ENCODE measurements around the gene OR2T35. TPM values are rescaled to one million over a fixed set of nuclear protein-coding genes. Genes with fewer than 3 reads are reported as not detected.
"Not testable (repeated sequence)": the region's sequence is repeated elsewhere in the genome, so short reads cannot be mapped to it uniquely, and the experiment has no call there.

OR2T35 gene, protein sequence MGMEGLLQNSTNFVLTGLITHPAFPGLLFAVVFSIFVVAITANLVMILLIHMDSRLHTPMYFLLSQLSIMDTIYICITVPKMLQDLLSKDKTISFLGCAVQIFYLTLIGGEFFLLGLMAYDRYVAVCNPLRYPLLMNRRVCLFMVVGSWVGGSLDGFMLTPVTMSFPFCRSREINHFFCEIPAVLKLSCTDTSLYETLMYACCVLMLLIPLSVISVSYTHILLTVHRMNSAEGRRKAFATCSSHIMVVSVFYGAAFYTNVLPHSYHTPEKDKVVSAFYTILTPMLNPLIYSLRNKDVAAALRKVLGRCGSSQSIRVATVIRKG
- total RNA-seq (2014; rRNA removed; shearing (Covaris generic)) (not detected in 2 replicates), polyA plus RNA-seq (2016; fragmentation: Nextera tagmentation; extraction: Ambion mirVana) (not detected in 2 replicates)
- long read RNA-seq: 0 reads

- not testable (repeated sequence) for H3K4me1 ChIP-seq (ENCODE audit: insufficient read depth); H3K27me3 ChIP-seq (ENCODE audit: insufficient read depth); H3K27me3 Mint-ChIP-seq (ENCODE audit: insufficient read depth, low read depth, poor library complexity); DNase-seq (ENCODE audit: low spot score); H3K4me1 Mint-ChIP-seq; H3K36me3 Mint-ChIP-seq (ENCODE audit: low read depth); H3K4me2 ChIP-seq; H3K79me2 ChIP-seq (replicated peaks; ENCODE audit: insufficient read depth); H3K27ac Mint-ChIP-seq; H4K20me1 ChIP-seq (replicated peaks; ENCODE audit: insufficient read depth); H2AFZ ChIP-seq; H3K4me3 ChIP-seq; H3F3A ChIP-seq (replicated peaks; ENCODE audit: low read depth); ATAC-seq; H3K27ac ChIP-seq (ENCODE audit: low read depth); H3K4me3 Mint-ChIP-seq; H3K9me2 ChIP-seq (ENCODE audit: insufficient read depth); H3K36me3 ChIP-seq (ENCODE audit: insufficient read depth)
- peaks cover 29% of the 10 kb centered on the region for H3K9me3 Mint-ChIP-seq
Observed at GRCh38 chr1:248645178-248645577, at the start of gene OR2T35. Gene OR2T35, minus strand, starts transcription at chr1:248645278. Its CDS starts 6,020 bp downstream, at chr1:248639258.

DNA sequence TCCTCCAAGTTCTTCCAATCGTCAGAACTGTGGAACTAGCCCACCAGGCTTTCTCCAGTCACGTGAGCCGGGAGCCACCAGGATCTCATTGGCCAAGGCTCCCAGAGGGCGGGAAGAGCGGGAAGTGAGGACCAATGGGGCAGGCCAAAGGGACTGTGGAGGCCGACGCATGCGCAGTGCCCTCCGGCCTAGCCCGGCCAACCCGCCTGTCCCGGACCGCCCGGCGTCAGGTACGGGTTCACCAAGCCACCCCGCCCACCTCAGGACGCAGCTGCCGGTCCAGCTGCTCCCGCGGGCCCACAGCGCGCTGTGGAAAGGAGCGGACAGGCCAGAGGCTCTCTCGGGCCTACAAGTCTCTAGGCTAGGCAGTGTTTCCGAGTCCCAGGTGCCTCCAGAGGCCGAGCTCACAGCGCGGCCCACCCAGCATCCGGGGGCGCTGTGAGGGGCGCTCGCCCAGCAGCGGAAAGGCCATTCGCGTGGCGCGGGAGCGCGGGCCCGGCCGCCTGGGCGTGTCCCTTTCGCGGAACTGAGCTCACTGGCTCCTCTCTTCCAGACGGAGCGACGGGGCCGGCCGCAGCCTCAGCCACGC is 46.6 kb upstream of the OR2T35 start:
- H3K4me3 Mint-ChIP-seq: no peak overlapping the region
- peaks cover 2% of the 10 kb centered on the region for H3K27me3 Mint-ChIP-seq (ENCODE audit: insufficient read depth, low read depth, poor library complexity)
- no peaks in the 10 kb centered on the region for H3K4me1 ChIP-seq (ENCODE audit: insufficient read depth)
- H3K9me2 ChIP-seq (ENCODE audit: insufficient read depth): no peaks in the 10 kb centered on the region
- H3K27ac Mint-ChIP-seq: no peak overlapping the region
- DNase-seq (ENCODE audit: low spot score): no peak
- H3K27me3 ChIP-seq (ENCODE audit: insufficient read depth): no peaks in the 10 kb centered on the region
- H3K9me3 Mint-ChIP-seq: peaks cover 96% of the 10 kb centered on the region
- no peak overlapping the region for H3K4me3 ChIP-seq
- H3K36me3 ChIP-seq (ENCODE audit: insufficient read depth): no peaks in the 10 kb centered on the region; the same call in 1 of the 2 replicates
- no peaks in the 10 kb centered on the region for H3K79me2 ChIP-seq (replicated peaks; ENCODE audit: insufficient read depth)
- peaks cover 45% of the 10 kb centered on the region for H3K36me3 Mint-ChIP-seq (ENCODE audit: low read depth)
- H3F3A ChIP-seq (replicated peaks; ENCODE audit: low read depth): no peaks in the 10 kb centered on the region
- H3K27ac ChIP-seq (ENCODE audit: low read depth): no peak overlapping the region
- no peak overlapping the region for H2AFZ ChIP-seq
- no peak overlapping the region for H3K4me2 ChIP-seq
- H4K20me1 ChIP-seq (replicated peaks; ENCODE audit: insufficient read depth): no peaks in the 10 kb centered on the region
- no peak for ATAC-seq
- no peaks in the 10 kb centered on the region for H3K4me1 Mint-ChIP-seq
- TF ChIP-seq ZNF331 (CRISPR knock-in tag; IDR thresholded peaks at IDR 0.05; ENCODE audit: low read depth) (no peak), JUNB (IDR thresholded peaks at IDR 0.05; ENCODE audit: unreplicated experiment) (no peak), EZH2phosphoT487 (IDR thresholded peaks at IDR 0.05; ENCODE audit: unreplicated experiment) (no peak), NANOG (IDR thresholded peaks at IDR 0.05; ENCODE audit: borderline replicate concordance) (no peak), CREB1 (CRISPR knock-in tag; IDR thresholded peaks at IDR 0.05; ENCODE audit: low read depth) (no peak), POLR2AphosphoS5 (IDR thresholded peaks at IDR 0.05; ENCODE audit: low read depth) (no peak)
- TF ChIP-seq, protein P1, sequence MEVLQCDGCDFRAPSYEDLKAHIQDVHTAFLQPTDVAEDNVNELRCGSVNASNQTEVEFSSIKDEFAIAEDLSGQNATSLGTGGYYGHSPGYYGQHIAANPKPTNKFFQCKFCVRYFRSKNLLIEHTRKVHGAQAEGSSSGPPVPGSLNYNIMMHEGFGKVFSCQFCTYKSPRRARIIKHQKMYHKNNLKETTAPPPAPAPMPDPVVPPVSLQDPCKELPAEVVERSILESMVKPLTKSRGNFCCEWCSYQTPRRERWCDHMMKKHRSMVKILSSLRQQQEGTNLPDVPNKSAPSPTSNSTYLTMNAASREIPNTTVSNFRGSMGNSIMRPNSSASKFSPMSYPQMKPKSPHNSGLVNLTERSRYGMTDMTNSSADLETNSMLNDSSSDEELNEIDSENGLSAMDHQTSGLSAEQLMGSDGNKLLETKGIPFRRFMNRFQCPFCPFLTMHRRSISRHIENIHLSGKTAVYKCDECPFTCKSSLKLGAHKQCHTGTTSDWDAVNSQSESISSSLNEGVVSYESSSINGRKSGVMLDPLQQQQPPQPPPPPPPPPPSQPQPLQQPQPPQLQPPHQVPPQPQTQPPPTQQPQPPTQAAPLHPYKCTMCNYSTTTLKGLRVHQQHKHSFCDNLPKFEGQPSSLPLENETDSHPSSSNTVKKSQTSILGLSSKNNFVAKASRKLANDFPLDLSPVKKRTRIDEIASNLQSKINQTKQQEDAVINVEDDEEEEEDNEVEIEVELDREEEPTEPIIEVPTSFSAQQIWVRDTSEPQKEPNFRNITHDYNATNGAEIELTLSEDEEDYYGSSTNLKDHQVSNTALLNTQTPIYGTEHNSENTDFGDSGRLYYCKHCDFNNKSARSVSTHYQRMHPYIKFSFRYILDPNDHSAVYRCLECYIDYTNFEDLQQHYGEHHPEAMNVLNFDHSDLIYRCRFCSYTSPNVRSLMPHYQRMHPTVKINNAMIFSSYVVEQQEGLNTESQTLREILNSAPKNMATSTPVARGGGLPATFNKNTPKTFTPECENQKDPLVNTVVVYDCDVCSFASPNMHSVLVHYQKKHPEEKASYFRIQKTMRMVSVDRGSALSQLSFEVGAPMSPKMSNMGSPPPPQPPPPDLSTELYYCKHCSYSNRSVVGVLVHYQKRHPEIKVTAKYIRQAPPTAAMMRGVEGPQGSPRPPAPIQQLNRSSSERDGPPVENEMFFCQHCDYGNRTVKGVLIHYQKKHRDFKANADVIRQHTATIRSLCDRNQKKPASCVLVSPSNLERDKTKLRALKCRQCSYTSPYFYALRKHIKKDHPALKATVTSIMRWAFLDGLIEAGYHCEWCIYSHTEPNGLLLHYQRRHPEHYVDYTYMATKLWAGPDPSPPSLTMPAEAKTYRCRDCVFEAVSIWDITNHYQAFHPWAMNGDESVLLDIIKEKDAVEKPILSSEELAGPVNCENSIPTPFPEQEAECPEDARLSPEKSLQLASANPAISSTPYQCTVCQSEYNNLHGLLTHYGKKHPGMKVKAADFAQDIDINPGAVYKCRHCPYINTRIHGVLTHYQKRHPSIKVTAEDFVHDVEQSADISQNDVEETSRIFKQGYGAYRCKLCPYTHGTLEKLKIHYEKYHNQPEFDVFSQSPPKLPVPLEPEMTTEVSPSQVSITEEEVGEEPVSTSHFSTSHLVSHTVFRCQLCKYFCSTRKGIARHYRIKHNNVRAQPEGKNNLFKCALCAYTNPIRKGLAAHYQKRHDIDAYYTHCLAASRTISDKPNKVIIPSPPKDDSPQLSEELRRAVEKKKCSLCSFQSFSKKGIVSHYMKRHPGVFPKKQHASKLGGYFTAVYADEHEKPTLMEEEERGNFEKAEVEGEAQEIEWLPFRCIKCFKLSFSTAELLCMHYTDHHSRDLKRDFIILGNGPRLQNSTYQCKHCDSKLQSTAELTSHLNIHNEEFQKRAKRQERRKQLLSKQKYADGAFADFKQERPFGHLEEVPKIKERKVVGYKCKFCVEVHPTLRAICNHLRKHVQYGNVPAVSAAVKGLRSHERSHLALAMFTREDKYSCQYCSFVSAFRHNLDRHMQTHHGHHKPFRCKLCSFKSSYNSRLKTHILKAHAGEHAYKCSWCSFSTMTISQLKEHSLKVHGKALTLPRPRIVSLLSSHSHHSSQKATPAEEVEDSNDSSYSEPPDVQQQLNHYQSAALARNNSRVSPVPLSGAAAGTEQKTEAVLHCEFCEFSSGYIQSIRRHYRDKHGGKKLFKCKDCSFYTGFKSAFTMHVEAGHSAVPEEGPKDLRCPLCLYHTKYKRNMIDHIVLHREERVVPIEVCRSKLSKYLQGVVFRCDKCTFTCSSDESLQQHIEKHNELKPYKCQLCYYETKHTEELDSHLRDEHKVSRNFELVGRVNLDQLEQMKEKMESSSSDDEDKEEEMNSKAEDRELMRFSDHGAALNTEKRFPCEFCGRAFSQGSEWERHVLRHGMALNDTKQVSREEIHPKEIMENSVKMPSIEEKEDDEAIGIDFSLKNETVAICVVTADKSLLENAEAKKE (CRISPR knock-in tag; IDR thresholded peaks at IDR 0.05): no peak
- TF ChIP-seq, protein P2, sequence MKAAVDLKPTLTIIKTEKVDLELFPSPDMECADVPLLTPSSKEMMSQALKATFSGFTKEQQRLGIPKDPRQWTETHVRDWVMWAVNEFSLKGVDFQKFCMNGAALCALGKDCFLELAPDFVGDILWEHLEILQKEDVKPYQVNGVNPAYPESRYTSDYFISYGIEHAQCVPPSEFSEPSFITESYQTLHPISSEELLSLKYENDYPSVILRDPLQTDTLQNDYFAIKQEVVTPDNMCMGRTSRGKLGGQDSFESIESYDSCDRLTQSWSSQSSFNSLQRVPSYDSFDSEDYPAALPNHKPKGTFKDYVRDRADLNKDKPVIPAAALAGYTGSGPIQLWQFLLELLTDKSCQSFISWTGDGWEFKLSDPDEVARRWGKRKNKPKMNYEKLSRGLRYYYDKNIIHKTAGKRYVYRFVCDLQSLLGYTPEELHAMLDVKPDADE (IDR thresholded peaks at IDR 0.05): no peak
- TF ChIP-seq, protein P3, sequence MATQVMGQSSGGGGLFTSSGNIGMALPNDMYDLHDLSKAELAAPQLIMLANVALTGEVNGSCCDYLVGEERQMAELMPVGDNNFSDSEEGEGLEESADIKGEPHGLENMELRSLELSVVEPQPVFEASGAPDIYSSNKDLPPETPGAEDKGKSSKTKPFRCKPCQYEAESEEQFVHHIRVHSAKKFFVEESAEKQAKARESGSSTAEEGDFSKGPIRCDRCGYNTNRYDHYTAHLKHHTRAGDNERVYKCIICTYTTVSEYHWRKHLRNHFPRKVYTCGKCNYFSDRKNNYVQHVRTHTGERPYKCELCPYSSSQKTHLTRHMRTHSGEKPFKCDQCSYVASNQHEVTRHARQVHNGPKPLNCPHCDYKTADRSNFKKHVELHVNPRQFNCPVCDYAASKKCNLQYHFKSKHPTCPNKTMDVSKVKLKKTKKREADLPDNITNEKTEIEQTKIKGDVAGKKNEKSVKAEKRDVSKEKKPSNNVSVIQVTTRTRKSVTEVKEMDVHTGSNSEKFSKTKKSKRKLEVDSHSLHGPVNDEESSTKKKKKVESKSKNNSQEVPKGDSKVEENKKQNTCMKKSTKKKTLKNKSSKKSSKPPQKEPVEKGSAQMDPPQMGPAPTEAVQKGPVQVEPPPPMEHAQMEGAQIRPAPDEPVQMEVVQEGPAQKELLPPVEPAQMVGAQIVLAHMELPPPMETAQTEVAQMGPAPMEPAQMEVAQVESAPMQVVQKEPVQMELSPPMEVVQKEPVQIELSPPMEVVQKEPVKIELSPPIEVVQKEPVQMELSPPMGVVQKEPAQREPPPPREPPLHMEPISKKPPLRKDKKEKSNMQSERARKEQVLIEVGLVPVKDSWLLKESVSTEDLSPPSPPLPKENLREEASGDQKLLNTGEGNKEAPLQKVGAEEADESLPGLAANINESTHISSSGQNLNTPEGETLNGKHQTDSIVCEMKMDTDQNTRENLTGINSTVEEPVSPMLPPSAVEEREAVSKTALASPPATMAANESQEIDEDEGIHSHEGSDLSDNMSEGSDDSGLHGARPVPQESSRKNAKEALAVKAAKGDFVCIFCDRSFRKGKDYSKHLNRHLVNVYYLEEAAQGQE (IDR thresholded peaks at IDR 0.05; ENCODE audit: unreplicated experiment): no peak

All from GM23338 (cell line).